Fibroblast of lung (primary cell): ENCODE results near the gene RNF7. TPM values are rescaled to one million over a fixed set of nuclear protein-coding genes. Genes with fewer than 3 reads are reported as not detected.
"Not testable (repeated sequence)": the region's sequence is repeated elsewhere in the genome, so short reads cannot be mapped to it uniquely, and the experiment has no call there.

Source experiments
- DNase-seq, 2 donors: peaks; one replicate each; pipeline versions ENCODE4 v3.0.0 to v3.0.0-alpha.2; 2010; ENCODE audit warnings: low read depth in 2 of 2
- H2AFZ ChIP-seq: 2 replicates; pipeline ENCODE4 v1.5.1; 2012; ENCODE audit warnings: low read length, control low read depth, inconsistent platforms
- H3K27ac ChIP-seq: 2 replicates; pipeline ENCODE4 v1.5.1; 2011; ENCODE audit warnings: low read length, control low read depth; ENCODE audit not compliant: insufficient read depth
- H3K27me3 ChIP-seq: 2 replicates; pipeline ENCODE4 v1.5.1; 2011; ENCODE audit warnings: mild to moderate bottlenecking, low read length; ENCODE audit not compliant: control insufficient read depth, insufficient read depth
- H3K36me3 ChIP-seq: 2 replicates; pipeline ENCODE4 v1.5.1; 2011; ENCODE audit warnings: low read length; ENCODE audit not compliant: control insufficient read depth, insufficient read depth
- H3K4me1 ChIP-seq: 2 replicates; pipeline ENCODE4 v1.5.1; 2011; ENCODE audit warnings: low read length; ENCODE audit not compliant: control insufficient read depth, insufficient read depth; ENCODE audit errors: extremely low read depth
- H3K4me2 ChIP-seq: 2 replicates; pipeline ENCODE4 v1.5.1; 2011; ENCODE audit warnings: low read length, control low read depth; ENCODE audit not compliant: insufficient read depth; ENCODE audit errors: extremely low read depth
- H3K4me3 ChIP-seq, 4 experiments: fragments of 200-600 bp in 1 of 4; sonication (generic) in 1 of 4; replicated peaks in 1 of 4; 2 replicates each; pipeline ENCODE4 v1.5.1; 2011 to 2016; ENCODE audit warnings: low read length in 4 of 4, low read depth in 3 of 4, mild to moderate bottlenecking in 3 of 4, control low read depth in 2 of 4, inconsistent platforms in 1 of 4, mixed read lengths in 1 of 4; ENCODE audit not compliant: insufficient read depth in 1 of 4; ENCODE audit errors: control extremely low read depth in 1 of 4
- H3K79me2 ChIP-seq: 2 replicates; pipeline ENCODE4 v1.5.1; 2012; ENCODE audit warnings: mild to moderate bottlenecking, low read length, inconsistent platforms; ENCODE audit not compliant: control insufficient read depth, insufficient read depth
- H3K9ac ChIP-seq: 2 replicates; pipeline ENCODE4 v1.5.1; 2011; ENCODE audit warnings: mild to moderate bottlenecking, low read length, control low read depth; ENCODE audit not compliant: insufficient read depth
- H3K9me3 ChIP-seq: 2 replicates; pipeline ENCODE4 v1.5.1; 2012; ENCODE audit warnings: low read depth, low read length; ENCODE audit not compliant: control insufficient read depth, insufficient read depth
- H4K20me1 ChIP-seq: 2 replicates; pipeline ENCODE4 v1.5.1; 2011; ENCODE audit warnings: low read length; ENCODE audit not compliant: control insufficient read depth, insufficient read depth; ENCODE audit errors: extremely low read depth
- CTCF ChIP-seq, 2 donors: IDR thresholded peaks in 1 of 2; conservative IDR thresholded peaks in 1 of 2; 1 replicate in 1 of 2; 2 replicates in 1 of 2; pipeline ENCODE4 v1.5.1; 2011 to 2012; ENCODE audit warnings: low read length in 2 of 2, control low read depth in 1 of 2, inconsistent platforms in 1 of 2, low read depth in 1 of 2, mild to moderate bottlenecking in 1 of 2
- EZH2 ChIP-seq: IDR thresholded peaks from 2 replicates; pipeline ENCODE4 v1.5.1; 2012; ENCODE audit warnings: low read length, control low read depth, mild to moderate bottlenecking; ENCODE audit errors: missing control alignments
- polyA minus RNA-seq: library from RNA; depleted of rRNA, polyadenylated mRNA; stranded (reverse); fragments of >200 nt; gene quantifications from 2 replicates; pipeline ENCODE4 v1.2.3, GENCODE V29; 2011; ENCODE audit warnings: low replicate concordance
- polyA plus RNA-seq, 2 donors: library from polyadenylated mRNA; depleted of rRNA in 1 of 2; stranded (reverse) in 1 of 2; unstranded in 1 of 2; fragments of >200 nt; gene quantifications; 2 replicates each; pipeline ENCODE4 v1.2.1, GENCODE V29; 2011 to 2012; ENCODE audit warnings: missing spikeins in 1 of 2
- total RNA-seq: library from RNA; depleted of rRNA; stranded (reverse); fragments of >200 nt; gene quantifications from 2 replicates; pipeline ENCODE4 v1.2.1, GENCODE V29; 2014

RNF7 gene
- 27.2 and 38.6 TPM in 2 replicates for total RNA-seq
- polyA plus RNA-seq = 102 and 123 TPM in 2 replicates
- 105 and 126 TPM in 2 replicates for polyA plus RNA-seq (2012)
- 8.2 and 18.6 TPM in 2 replicates for polyA minus RNA-seq

GRCh38 chr3:141738022-141738890 lies at the start of gene RNF7:
TSS of gene RNF7 (plus strand) at chr3:141738298. CDS start at chr3:141738342, 44 bp downstream.
- Histone ChIP-seq H3K4me3 (peak within 1 kb of the TSS; percentile 95 to 100 (median 100)), H3K4me1 (peaks cover 2% of the 10 kb centered on the region), H3K27ac (peak within 1 kb of the TSS; percentile 98), H3K27me3 (no peaks in the 10 kb centered on the region), H3K79me2 (peaks cover 49% of the 10 kb centered on the region), H3K9me3 (no peaks in the 10 kb centered on the region), H4K20me1 (peaks cover 2% of the 10 kb centered on the region), H3K9ac (peak within 1 kb of the TSS; percentile 95), H3K4me2 (peak within 1 kb of the TSS; percentile 95), H3K36me3 (no peaks in the 10 kb centered on the region), H2AFZ (peak within 1 kb of the TSS; percentile 99)
- peak; percentile 91 to 96 for DNase-seq
- TF ChIP-seq EZH2 (no peak), CTCF (conservative IDR thresholded peaks at IDR 0.05 in 1 of 2, IDR thresholded peaks at IDR 0.05 in 1 of 2; ENCODE audit: low read depth in 1 of 2, low read length in 2 of 2) (peak; percentile 39 to 82)

- H3K4me1 ChIP-seq = peaks cover 7% of the 10 kb centered on the region
- no peaks in the 10 kb centered on the region for H3K36me3 ChIP-seq
- no peak overlapping the region for H3K27ac ChIP-seq
- no peak overlapping the region for H2AFZ ChIP-seq
- no peak overlapping the region for H3K9ac ChIP-seq
- no peaks in the 10 kb centered on the region for H3K79me2 ChIP-seq
- no peak overlapping the region for H3K4me3 ChIP-seq
- no peaks in the 10 kb centered on the region for H3K27me3 ChIP-seq
- TF ChIP-seq CTCF (conservative IDR thresholded peaks at IDR 0.05 in 1 of 2, IDR thresholded peaks at IDR 0.05 in 1 of 2; ENCODE audit: low read depth in 1 of 2, low read length in 2 of 2) = no peak
- DNase-seq = no peak
- H3K4me2 ChIP-seq = peak overlapping the region; percentile 13
- no peaks in the 10 kb centered on the region for H3K9me3 ChIP-seq
- H4K20me1 ChIP-seq = no peaks in the 10 kb centered on the region
Measured at GRCh38 chr3:141690431-141691072, 47.5 kb upstream of the RNF7 start.

- not testable (repeated sequence) for H2AFZ ChIP-seq
Measured at GRCh38 chr3:141691471-141691870, 46.6 kb upstream of the RNF7 start.

GRCh38 chr3:141692973-141693372 lies 45.1 kb upstream of the RNF7 start:
- not testable (repeated sequence) for DNase-seq, H3K9me3 ChIP-seq, H4K20me1 ChIP-seq, H2AFZ ChIP-seq, H3K27me3 ChIP-seq, H3K79me2 ChIP-seq, H3K27ac ChIP-seq, H3K4me1 ChIP-seq, H3K9ac ChIP-seq, H3K4me2 ChIP-seq, H3K36me3 ChIP-seq, H3K4me3 ChIP-seq

More at GRCh38 chr3:141691471-141691870, 46.6 kb upstream of the RNF7 start:
- H3K36me3 ChIP-seq, H3K27ac ChIP-seq, DNase-seq, H3K79me2 ChIP-seq, H3K9ac ChIP-seq, H3K4me3 ChIP-seq, H3K4me2 ChIP-seq, H3K27me3 ChIP-seq, H4K20me1 ChIP-seq, H3K9me3 ChIP-seq, H3K4me1 ChIP-seq: not testable (repeated sequence)
